Testis (tissue), 2 donors: Measurements from ENCODE around the gene FANCD2.

ENCODE experiments used
- POLR2A ChIP-seq: fragments of 450-650 bp; IDR thresholded peaks from one replicate; pipeline ENCODE4 v1.6.1; 2017; ENCODE audit warnings: antibody characterized with exemption, mild to moderate bottlenecking, moderate library complexity
- TF ChIP-seq, protein P1 (sequence below), 3 experiments: fragments of 450-650 bp in 2 of 3; fragments of 200-600 bp in 1 of 3; sonication (generic) in 1 of 3; IDR thresholded peaks; one replicate each; pipeline ENCODE4 v1.5.1; 2016 to 2019; ENCODE audit warnings: antibody characterized with exemption in 3 of 3, mild to moderate bottlenecking in 2 of 3, moderate library complexity in 1 of 3

- TF ChIP-seq, protein P1, sequence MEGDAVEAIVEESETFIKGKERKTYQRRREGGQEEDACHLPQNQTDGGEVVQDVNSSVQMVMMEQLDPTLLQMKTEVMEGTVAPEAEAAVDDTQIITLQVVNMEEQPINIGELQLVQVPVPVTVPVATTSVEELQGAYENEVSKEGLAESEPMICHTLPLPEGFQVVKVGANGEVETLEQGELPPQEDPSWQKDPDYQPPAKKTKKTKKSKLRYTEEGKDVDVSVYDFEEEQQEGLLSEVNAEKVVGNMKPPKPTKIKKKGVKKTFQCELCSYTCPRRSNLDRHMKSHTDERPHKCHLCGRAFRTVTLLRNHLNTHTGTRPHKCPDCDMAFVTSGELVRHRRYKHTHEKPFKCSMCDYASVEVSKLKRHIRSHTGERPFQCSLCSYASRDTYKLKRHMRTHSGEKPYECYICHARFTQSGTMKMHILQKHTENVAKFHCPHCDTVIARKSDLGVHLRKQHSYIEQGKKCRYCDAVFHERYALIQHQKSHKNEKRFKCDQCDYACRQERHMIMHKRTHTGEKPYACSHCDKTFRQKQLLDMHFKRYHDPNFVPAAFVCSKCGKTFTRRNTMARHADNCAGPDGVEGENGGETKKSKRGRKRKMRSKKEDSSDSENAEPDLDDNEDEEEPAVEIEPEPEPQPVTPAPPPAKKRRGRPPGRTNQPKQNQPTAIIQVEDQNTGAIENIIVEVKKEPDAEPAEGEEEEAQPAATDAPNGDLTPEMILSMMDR (IDR thresholded peaks at IDR 0.05) = no peak
- TF ChIP-seq POLR2A = no peak
These were observed 80.7 kb downstream of the FANCD2 start for GRCh38 chr3:10106919-10107318.
